H7 (cell line): ENCODE measurements around the gene GOLGA8N. TPM values are rescaled to one million over a fixed set of nuclear protein-coding genes. Genes with fewer than 3 reads are reported as not detected.
"Not testable (repeated sequence)": the region's sequence is repeated elsewhere in the genome, so short reads cannot be mapped to it uniquely, and the experiment has no call there.

ENCODE experiments used
- DNase-seq: peaks from one replicate; pipeline ENCODE4 v3.0.0; 2012
- H3K27me3 ChIP-seq: 2 replicates; pipeline ENCODE4 v1.6.0; 2011; ENCODE audit warnings: mild to moderate bottlenecking, low read length; ENCODE audit not compliant: control insufficient read depth, insufficient read depth
- H3K36me3 ChIP-seq: replicated peaks from 2 replicates; pipeline ENCODE4 v1.5.1; 2011; ENCODE audit warnings: low read length; ENCODE audit not compliant: control insufficient read depth, insufficient read depth
- H3K4me3 ChIP-seq: 2 replicates; pipeline ENCODE4 v1.5.1; 2011; ENCODE audit warnings: low read depth, mild to moderate bottlenecking, control low read depth, low read length, moderate library complexity; ENCODE audit not compliant: insufficient read depth
- total RNA-seq: library from RNA; depleted of rRNA; stranded (reverse); fragments of >200 nt; shearing (Covaris generic); gene quantifications from 2 replicates; pipeline ENCODE4 v1.2.3, GENCODE V29; 2014; rRNA removed

GOLGA8N gene
- total RNA-seq = 0.80 and 0.81 TPM in 2 replicates

- DNase-seq, H3K27me3 ChIP-seq, H3K36me3 ChIP-seq, H3K4me3 ChIP-seq: not testable (repeated sequence)
These were observed at the start of gene GOLGA8N for GRCh38 chr15:32593151-32593550. TSS of gene GOLGA8N (plus strand) at chr15:32593456.

DNA sequence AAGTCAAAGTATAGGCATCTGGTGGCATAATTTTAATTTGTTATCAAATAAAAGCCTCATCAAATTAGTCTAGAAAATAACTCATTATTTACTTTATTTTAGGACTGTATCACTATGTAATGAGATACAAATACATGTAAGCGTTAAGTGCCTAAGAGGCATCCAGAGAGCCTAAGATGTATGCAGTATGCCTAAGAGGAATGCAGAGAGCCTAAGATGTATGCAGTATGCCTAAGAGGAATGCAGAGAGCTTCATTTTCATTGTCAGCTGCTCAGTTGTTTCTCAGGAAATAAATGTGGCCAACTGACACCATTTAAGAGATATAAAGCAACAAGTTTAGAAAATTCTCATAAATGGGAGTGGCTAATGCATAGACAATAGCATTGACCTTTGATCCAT, 49.8 kb upstream of the GOLGA8N start:
- H3K36me3 ChIP-seq, H3K27me3 ChIP-seq, H3K4me3 ChIP-seq, DNase-seq: not testable (repeated sequence)

DNA sequence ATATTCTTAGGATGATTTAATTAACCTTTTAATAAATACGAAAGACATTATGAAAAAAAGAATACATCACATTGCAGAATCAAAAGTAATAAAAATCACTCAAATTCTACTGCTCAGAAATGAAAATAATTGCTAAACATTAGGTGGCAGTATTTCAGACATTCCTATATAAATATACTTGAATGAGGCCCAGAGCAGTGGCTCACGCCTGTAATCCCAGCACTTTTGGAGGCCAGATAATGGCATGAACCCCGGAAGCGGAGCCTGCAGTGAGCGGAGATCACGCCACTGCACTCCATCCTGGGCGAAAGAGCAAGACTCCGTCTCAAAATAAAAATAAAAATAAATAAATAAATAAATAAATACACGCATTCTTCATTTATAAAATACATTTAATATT, 48.1 kb upstream of the GOLGA8N start:
- not testable (repeated sequence) for DNase-seq, H3K36me3 ChIP-seq, H3K27me3 ChIP-seq, H3K4me3 ChIP-seq

- not testable (repeated sequence) for DNase-seq, H3K36me3 ChIP-seq, H3K4me3 ChIP-seq, H3K27me3 ChIP-seq
These were observed 38.7 kb upstream of the GOLGA8N start for GRCh38 chr15:32554587-32554986.

GRCh38 chr15:32562198-32562597, 31.1 kb upstream of the GOLGA8N start:
- not testable (repeated sequence) for DNase-seq

DNA sequence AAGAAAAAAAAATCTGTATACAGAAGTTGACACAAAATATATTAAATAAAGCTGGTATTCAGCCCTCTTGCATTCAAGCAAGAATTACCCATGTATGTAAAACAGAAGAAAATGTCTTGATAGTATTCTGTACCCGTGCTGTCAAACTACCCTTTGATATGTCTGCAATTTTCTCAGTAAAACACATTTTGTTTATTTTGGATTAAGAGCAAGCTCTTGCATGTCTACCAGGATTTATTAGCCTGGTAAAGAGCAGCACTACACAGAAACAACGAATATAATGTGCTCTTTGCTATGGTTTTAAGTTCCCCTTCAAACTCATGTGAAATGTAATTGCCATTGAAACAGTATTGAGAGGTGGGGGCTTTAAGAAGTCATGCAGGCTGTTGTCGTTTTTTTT, 24.3 kb upstream of the GOLGA8N start:
- not testable (repeated sequence) for DNase-seq, H3K4me3 ChIP-seq, H3K36me3 ChIP-seq, H3K27me3 ChIP-seq

More at GRCh38 chr15:32562198-32562597, 31.1 kb upstream of the GOLGA8N start:
- H3K36me3 ChIP-seq, H3K4me3 ChIP-seq, H3K27me3 ChIP-seq: not testable (repeated sequence)

DNA sequence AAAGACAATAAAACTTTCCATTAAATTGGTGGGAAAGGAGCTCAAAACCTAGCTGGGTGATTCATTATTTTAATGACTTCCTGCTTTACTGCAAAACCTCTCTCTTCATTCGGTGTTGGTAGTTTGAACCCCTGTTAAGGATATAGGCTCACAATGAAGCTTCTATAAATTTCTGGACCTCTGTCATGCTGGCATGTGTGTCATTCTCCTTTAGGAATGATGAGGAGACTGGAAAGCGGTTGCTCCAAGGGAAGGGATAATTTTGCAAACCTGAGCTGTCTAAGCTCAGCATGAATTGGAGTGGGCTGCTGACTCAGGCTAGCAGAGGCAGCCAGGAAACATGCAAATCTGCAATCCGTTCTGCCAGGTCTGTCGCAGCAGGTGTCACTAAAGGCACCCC, 14.8 kb upstream of the GOLGA8N start:
- not testable (repeated sequence) for H3K36me3 ChIP-seq, DNase-seq, H3K4me3 ChIP-seq, H3K27me3 ChIP-seq

DNA sequence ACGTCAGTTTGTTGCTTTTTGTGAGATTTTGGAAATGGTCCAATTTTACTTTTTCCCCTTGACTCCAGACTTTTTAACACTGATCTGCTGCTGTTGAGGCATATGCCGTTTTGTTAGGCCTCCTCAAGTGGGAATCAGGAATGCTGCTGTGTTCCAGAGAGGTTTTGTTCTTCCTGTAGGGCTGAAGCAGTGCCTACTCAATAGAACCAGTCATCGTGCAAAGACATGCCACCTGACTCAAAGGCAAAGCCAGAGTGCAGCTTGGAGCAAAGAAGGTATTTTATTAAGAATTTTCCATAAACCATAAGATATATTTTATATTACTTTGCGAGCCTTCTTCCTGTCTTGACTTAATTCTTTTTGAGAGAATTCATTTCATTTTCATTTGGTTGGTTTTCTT, 7.4 kb upstream of the GOLGA8N start:
- not testable (repeated sequence) for H3K36me3 ChIP-seq, DNase-seq, H3K4me3 ChIP-seq, H3K27me3 ChIP-seq

- H3K27me3 ChIP-seq, DNase-seq, H3K4me3 ChIP-seq, H3K36me3 ChIP-seq: not testable (repeated sequence)
These were observed 16.3 kb downstream of the GOLGA8N start for GRCh38 chr15:32609518-32609917.

DNA sequence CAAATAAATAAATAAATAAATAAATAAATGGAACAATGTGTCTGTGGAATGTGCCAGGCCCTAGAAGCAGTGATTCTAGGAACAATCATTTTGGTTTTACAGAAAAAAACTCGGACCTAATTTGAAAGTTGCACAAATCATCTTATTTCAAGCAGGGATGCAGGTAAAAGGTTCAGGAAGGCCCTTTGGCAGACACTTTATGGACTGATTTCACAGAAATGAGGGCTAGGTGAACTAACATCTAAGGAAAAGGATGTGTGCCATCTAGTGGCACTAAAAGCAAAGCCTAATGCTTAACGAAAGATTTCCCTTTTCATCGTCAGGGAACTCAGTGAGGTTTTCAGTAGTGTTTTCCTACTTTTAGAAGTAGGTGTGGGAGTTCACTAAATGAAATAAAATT, 17.5 kb downstream of the GOLGA8N start:
- DNase-seq, H3K27me3 ChIP-seq, H3K36me3 ChIP-seq, H3K4me3 ChIP-seq: not testable (repeated sequence)

- not testable (repeated sequence) for H3K36me3 ChIP-seq, H3K27me3 ChIP-seq, DNase-seq
- peak overlapping the region; percentile 59 for H3K4me3 ChIP-seq
These were observed 21.4 kb downstream of the GOLGA8N start for GRCh38 chr15:32614712-32615050.

DNA sequence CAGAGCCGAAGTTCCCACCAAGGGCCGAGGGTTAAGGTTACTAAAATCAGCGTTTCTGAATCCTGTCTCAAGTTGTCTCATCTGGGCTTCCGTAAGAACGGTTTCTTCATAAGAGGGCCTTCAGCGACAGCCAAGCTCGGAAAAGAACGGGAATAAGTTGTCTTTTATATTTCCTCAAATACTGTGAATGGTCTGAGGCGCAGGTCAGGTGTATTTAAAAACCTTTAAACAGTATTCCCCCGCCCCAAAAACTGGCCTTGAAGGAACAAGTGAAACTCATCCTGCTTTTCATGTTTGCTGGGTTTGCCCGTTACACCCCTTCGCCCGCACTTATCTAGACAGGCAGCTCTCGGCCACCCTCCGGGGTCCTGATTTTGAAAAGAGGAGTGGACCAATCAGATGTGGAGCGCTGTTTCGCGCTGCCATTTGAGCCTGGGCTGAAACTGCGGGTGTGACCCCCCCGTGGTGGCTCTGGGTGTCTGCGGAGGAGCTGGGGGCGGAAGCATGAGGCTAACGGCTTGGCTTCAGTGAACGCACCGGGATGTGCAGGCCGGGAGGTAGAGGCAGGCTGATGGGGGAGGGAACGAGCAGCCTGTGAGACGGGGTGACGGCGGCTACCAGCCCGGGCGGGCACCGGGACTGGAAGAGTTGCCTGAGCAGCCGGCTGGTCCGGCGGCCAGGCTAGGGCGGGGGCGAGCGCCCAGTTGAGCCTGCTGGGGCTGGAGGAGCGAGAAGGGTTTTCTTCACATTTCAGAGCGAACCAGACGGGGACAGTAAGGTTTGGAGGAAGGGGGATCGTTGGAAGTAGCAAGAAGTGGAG, 22.0 kb downstream of the GOLGA8N start, which contains the start of gene ARHGAP11A:
Gene ARHGAP11A, plus strand, starts transcription at position 454 of the 820 bp plus-strand sequence. CDS start 708 bp downstream, outside the sequence.
- H3K4me3 ChIP-seq = peak within 1 kb of the TSS; percentile 59
- not testable (repeated sequence) for H3K27me3 ChIP-seq, H3K36me3 ChIP-seq, DNase-seq

DNA sequence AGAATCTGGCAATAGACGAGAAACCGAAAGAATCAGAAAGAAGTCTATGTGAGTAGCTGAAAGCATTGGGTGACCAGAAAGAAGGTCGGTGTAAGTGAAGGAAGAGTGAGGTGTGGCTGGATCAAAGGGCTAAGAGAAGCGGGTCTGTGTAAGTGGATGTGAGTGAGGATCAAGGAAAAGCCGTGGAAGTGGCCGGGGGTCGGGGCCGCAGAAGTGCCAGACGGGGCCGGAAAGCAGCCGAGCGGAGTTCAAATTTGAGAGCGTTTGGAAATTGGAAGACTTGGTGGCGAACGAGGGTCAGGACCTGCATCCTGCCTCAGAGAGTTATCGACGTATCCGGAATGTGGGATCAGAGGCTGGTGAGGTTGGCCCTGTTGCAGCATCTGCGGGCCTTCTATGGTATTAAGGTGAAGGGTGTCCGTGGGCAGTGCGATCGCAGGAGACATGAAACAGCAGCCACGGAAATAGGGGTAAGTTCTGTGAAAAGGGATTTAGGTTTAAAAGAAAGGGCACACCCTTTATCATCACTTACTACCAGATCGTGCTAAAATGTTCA, 22.7 kb downstream of the GOLGA8N start:
- not testable (repeated sequence) for DNase-seq, H3K36me3 ChIP-seq, H3K27me3 ChIP-seq
- H3K4me3 ChIP-seq = peak overlapping the region; percentile 59

- Histone ChIP-seq H3K27me3 (no peaks in the 10 kb centered on the region), H3K4me3 (no peak overlapping the region), H3K36me3 (peaks cover 29% of the 10 kb centered on the region)
- DNase-seq = no peak
These were observed 43.2 kb downstream of the GOLGA8N start for GRCh38 chr15:32636410-32636809.

DNA sequence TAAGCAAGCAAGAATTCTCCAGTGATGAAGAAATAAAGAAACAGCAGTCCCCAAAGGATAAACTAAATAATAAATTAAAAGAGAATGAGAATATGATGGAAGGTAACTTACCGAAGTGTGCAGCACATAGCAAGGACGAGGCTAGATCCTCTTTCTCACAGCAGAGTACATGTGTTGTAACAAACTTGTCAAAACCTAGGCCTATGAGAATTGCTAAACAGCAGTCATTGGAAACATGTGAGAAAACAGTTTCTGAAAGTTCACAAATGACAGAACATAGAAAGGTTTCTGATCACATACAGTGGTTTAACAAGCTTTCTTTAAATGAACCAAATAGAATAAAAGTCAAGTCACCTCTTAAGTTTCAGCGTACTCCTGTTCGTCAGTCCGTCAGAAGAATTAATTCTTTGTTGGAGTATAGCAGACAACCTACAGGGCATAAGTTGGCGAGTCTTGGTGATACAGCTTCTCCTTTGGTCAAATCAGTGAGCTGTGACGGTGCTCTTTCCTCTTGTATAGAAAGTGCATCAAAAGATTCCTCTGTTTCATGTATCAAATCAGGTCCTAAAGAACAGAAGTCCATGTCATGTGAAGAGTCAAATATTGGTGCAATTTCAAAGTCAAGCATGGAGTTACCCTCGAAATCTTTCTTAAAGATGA, 43.8 kb downstream of the GOLGA8N start:
- no peaks in the 10 kb centered on the region for H3K27me3 ChIP-seq
- H3K4me3 ChIP-seq = no peak overlapping the region
- H3K36me3 ChIP-seq = peaks cover 29% of the 10 kb centered on the region
- no peak for DNase-seq
